Measurements from ENCODE around the gene PAX5. TPM values are rescaled to one million over a fixed set of nuclear protein-coding genes. Genes with fewer than 3 reads are reported as not detected.

The PAX5 gene
- 0.67 TPM for total RNA-seq (2013)
- under 1 TPM in 2 of 3 donors, not detected in 1; 0.03 to 0.15 TPM for polyA plus RNA-seq
- polyA minus RNA-seq = 0.14 and 0.24 TPM in 2 replicates
- total RNA-seq = 0.12 to 10.3 (median 0.70) reads per million in 11 experiments

- Mint-ChIP-seq H3K9me3 (peaks cover 4 to 58% (median 45%) of the 10 kb centered on the region in 7 donors), H3K27ac (peak within 1 kb of the TSS in 2 of 7 donors; percentile 28 to 65)
- H3K27ac ChIP-seq (ENCODE audit: low read depth in 1 of 2, low read length in 2 of 2) = no peak within 1 kb of the TSS
Measured at GRCh38 chr9:37033682-37034304, at the start of gene PAX5. Gene PAX5, minus strand, starts transcription at chr9:37034268. Its CDS starts 237 bp downstream, at chr9:37034031.

GRCh38 chr9:37083654-37084053 is 49.6 kb upstream of the PAX5 start:
- H3K9ac ChIP-seq (ENCODE audit: insufficient read depth, low read length, poor library complexity, severe bottlenecking) = no peak overlapping the region
- peaks cover 8 to 23% of the 10 kb centered on the region in 2 donors for H3K4me1 ChIP-seq (ENCODE audit: control insufficient read depth in 1 of 2, insufficient read depth in 2 of 2, low read length in 2 of 2)

More at GRCh38 chr9:37033682-37034304, at the start of gene PAX5:
- peak within 1 kb of the TSS; percentile 43 for H2AFZ ChIP-seq (ENCODE audit: insufficient read depth, low read depth, low read length, poor library complexity, severe bottlenecking)
- peak within 1 kb of the TSS; percentile 48 for H3K4me2 ChIP-seq (replicated peaks; ENCODE audit: extremely low read depth, low read length, poor library complexity, severe bottlenecking)
- H3K79me2 ChIP-seq (ENCODE audit: insufficient read depth, low read length) = no peaks in the 10 kb centered on the region
- no peak within 1 kb of the TSS for H3K9ac ChIP-seq (ENCODE audit: insufficient read depth, low read length, poor library complexity, severe bottlenecking)
- peaks cover 59% of the 10 kb centered on the region for H3K4me1 Mint-ChIP-seq
- 9% methylated on average over 18 of the region's 27 CpGs for WGBS (ENCODE audit: insufficient coverage)
- H3K4me1 ChIP-seq (ENCODE audit: control insufficient read depth in 1 of 2, insufficient read depth in 2 of 2, low read length in 2 of 2) = peaks cover 40 to 47% of the 10 kb centered on the region in 2 donors
- H3K27me3 ChIP-seq (ENCODE audit: control insufficient read depth in 2 of 2, insufficient read depth in 2 of 2, low read length in 2 of 2) = peaks cover 97 to 100% of the 10 kb centered on the region in 2 donors
- peaks cover 20 to 71% of the 10 kb centered on the region in 2 donors for H3K9me3 ChIP-seq (replicated peaks in 1 of 2; ENCODE audit: control insufficient read depth in 1 of 2, insufficient read depth in 1 of 2, low read length in 2 of 2)
- no peak for TF ChIP-seq CTCF (IDR thresholded peaks at IDR 0.05)
- peaks cover 99 to 100% (median 99%) of the 10 kb centered on the region in 3 donors for H3K27me3 Mint-ChIP-seq (ENCODE audit: low read depth in 3 of 3)
- H3K4me3 ChIP-seq (replicated peaks in 1 of 3; ENCODE audit: low read depth in 2 of 3, low read length in 3 of 3) = peak within 1 kb of the TSS in 1 of 3 experiments; percentile 58
- DNase-seq = peak in 1 of 3 donors; percentile 30
- peak within 1 kb of the TSS; percentile 57 to 97 for H3K4me3 Mint-ChIP-seq
- no peaks in the 10 kb centered on the region for H3K36me3 ChIP-seq (replicated peaks in 1 of 2; ENCODE audit: control insufficient read depth in 1 of 2, insufficient read depth in 2 of 2, low read length in 2 of 2)
- no peaks in the 10 kb centered on the region for H4K20me1 ChIP-seq (ENCODE audit: insufficient read depth, low read length)
- H3K36me3 Mint-ChIP-seq = peaks cover 11 to 18% of the 10 kb centered on the region in 2 donors
- intact Hi-C loops (cut with micrococcal nuclease) = no loop called here

More at GRCh38 chr9:37083654-37084053, 49.6 kb upstream of the PAX5 start:
- TF ChIP-seq CTCF (IDR thresholded peaks at IDR 0.05) = no peak
- no peak for DNase-seq
- peaks cover 14% of the 10 kb centered on the region for H4K20me1 ChIP-seq (ENCODE audit: insufficient read depth, low read length)
- Mint-ChIP-seq H3K27me3 (ENCODE audit: low read depth in 3 of 3) (peaks cover 0 to 7% (median 5%) of the 10 kb centered on the region in 3 donors), H3K27ac (no peak overlapping the region), H3K9me3 (peaks cover 0 to 7% (median 5%) of the 10 kb centered on the region in 7 donors), H3K4me1 (peaks cover 33% of the 10 kb centered on the region), H3K4me3 (no peak overlapping the region), H3K36me3 (peaks cover 22 to 25% of the 10 kb centered on the region in 2 donors)
- intact Hi-C loops (cut with micrococcal nuclease) = no loop called here
- no peak overlapping the region for H3K4me2 ChIP-seq (replicated peaks; ENCODE audit: extremely low read depth, low read length, poor library complexity, severe bottlenecking)
- no peak overlapping the region for H3K4me3 ChIP-seq (replicated peaks in 1 of 3; ENCODE audit: low read depth in 2 of 3, low read length in 3 of 3)
- H2AFZ ChIP-seq (ENCODE audit: insufficient read depth, low read depth, low read length, poor library complexity, severe bottlenecking) = no peak overlapping the region
- no peaks in the 10 kb centered on the region for H3K9me3 ChIP-seq (replicated peaks in 1 of 2; ENCODE audit: control insufficient read depth in 1 of 2, insufficient read depth in 1 of 2, low read length in 2 of 2)
- H3K36me3 ChIP-seq (replicated peaks in 1 of 2; ENCODE audit: control insufficient read depth in 1 of 2, insufficient read depth in 2 of 2, low read length in 2 of 2) = peaks cover 18 to 27% of the 10 kb centered on the region in 2 donors
- H3K79me2 ChIP-seq (ENCODE audit: insufficient read depth, low read length) = peaks cover 29% of the 10 kb centered on the region
- H3K27ac ChIP-seq (ENCODE audit: low read depth in 1 of 2, low read length in 2 of 2) = no peak overlapping the region
- H3K27me3 ChIP-seq (ENCODE audit: control insufficient read depth in 2 of 2, insufficient read depth in 2 of 2, low read length in 2 of 2) = no peaks in the 10 kb centered on the region
